Measurements from ENCODE around the gene LTBP2. TPM values are rescaled to one million over a fixed set of nuclear protein-coding genes. Genes with fewer than 3 reads are reported as not detected.

The LTBP2 gene
- total and polyA plus RNA-seq, 2 of the 13 experiments (the other 11 are each of a cell fraction or from before 2014, with no cell fraction given) = 0.20 to 0.41 TPM

GRCh38 chr14:74515891-74516412, 96.1 kb downstream of the LTBP2 start:
- H4K20me1 ChIP-seq (ENCODE audit: insufficient read depth, low read length) = no peaks in the 10 kb centered on the region
- peaks cover 33% of the 10 kb centered on the region for H3K4me1 ChIP-seq (ENCODE audit: insufficient read depth, low read length)
- ChIA-PET POLR2A (interaction anchor here (2.3 kb wide), 1 partner anchor 23 kb away, joined by 9 read pairs; the partner anchor contains the start of genes ISCA2 and NPC2), CTCF (ENCODE audit: low intra/inter-chr PET ratio, low total read pairs) (no interaction called here)
- H3K27me3 ChIP-seq (ENCODE audit: control insufficient read depth in 1 of 2, insufficient read depth in 2 of 2, low read length in 2 of 2) = peaks cover 0 to 11% of the 10 kb centered on the region in 2 experiments; a peak in 3 of 5 replicates
- H3K4me3 ChIP-seq (replicated peaks in 1 of 3; ENCODE audit: insufficient read depth in 1 of 3, low read depth in 2 of 3, low read length in 3 of 3) = no peak overlapping the region
- no peak overlapping the region for H3K4me2 ChIP-seq (ENCODE audit: low read depth, low read length)
- no peaks in the 10 kb centered on the region for H3K36me3 ChIP-seq (replicated peaks in 1 of 2; ENCODE audit: control insufficient read depth in 1 of 2, insufficient read depth in 2 of 2, low read length in 2 of 2)
- in situ Hi-C loops (cut with HindIII; ENCODE audit: extremely low pct_ligation_motif_present, low pct_unique_long_range_greater_than_20kb) = no loop called here
- no peak for ATAC-seq
- no peaks in the 10 kb centered on the region for H3K79me2 ChIP-seq (ENCODE audit: insufficient read depth, low read length)
- H3K9me3 ChIP-seq (ENCODE audit: low read length) = no peaks in the 10 kb centered on the region
- no peak for FAIRE-seq
- BruUV-seq (replicated peaks) = no TSS peak
- no peak overlapping the region for H3K9ac ChIP-seq (ENCODE audit: insufficient read depth, low read depth, low read length)
- no peak overlapping the region for H3K27ac ChIP-seq (ENCODE audit: extremely low read length, insufficient read depth, low read length)
- no peak overlapping the region for H2AFZ ChIP-seq (ENCODE audit: low read length)
- WGBS (ENCODE audit: low lambda C conversion rate) = 63% methylated on average over 3 of the region's 8 CpGs
- no peak for DNase-seq (ENCODE audit: low spot score)
- intact Hi-C loops (cut with micrococcal nuclease; ENCODE audit: unreplicated experiment) = no loop called here
- no peak for TF ChIP-seq DR1 (CRISPR knock-in tag; IDR thresholded peaks at IDR 0.05)
- TF ChIP-seq GTF3A (CRISPR knock-in tag; conservative IDR thresholded peaks at IDR 0.05) = no peak
- TF ChIP-seq, protein P1, sequence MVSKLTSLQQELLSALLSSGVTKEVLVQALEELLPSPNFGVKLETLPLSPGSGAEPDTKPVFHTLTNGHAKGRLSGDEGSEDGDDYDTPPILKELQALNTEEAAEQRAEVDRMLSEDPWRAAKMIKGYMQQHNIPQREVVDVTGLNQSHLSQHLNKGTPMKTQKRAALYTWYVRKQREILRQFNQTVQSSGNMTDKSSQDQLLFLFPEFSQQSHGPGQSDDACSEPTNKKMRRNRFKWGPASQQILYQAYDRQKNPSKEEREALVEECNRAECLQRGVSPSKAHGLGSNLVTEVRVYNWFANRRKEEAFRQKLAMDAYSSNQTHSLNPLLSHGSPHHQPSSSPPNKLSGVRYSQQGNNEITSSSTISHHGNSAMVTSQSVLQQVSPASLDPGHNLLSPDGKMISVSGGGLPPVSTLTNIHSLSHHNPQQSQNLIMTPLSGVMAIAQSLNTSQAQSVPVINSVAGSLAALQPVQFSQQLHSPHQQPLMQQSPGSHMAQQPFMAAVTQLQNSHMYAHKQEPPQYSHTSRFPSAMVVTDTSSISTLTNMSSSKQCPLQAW (CRISPR knock-in tag; IDR thresholded peaks at IDR 0.05) = no peak
- TF ChIP-seq, protein P2, sequence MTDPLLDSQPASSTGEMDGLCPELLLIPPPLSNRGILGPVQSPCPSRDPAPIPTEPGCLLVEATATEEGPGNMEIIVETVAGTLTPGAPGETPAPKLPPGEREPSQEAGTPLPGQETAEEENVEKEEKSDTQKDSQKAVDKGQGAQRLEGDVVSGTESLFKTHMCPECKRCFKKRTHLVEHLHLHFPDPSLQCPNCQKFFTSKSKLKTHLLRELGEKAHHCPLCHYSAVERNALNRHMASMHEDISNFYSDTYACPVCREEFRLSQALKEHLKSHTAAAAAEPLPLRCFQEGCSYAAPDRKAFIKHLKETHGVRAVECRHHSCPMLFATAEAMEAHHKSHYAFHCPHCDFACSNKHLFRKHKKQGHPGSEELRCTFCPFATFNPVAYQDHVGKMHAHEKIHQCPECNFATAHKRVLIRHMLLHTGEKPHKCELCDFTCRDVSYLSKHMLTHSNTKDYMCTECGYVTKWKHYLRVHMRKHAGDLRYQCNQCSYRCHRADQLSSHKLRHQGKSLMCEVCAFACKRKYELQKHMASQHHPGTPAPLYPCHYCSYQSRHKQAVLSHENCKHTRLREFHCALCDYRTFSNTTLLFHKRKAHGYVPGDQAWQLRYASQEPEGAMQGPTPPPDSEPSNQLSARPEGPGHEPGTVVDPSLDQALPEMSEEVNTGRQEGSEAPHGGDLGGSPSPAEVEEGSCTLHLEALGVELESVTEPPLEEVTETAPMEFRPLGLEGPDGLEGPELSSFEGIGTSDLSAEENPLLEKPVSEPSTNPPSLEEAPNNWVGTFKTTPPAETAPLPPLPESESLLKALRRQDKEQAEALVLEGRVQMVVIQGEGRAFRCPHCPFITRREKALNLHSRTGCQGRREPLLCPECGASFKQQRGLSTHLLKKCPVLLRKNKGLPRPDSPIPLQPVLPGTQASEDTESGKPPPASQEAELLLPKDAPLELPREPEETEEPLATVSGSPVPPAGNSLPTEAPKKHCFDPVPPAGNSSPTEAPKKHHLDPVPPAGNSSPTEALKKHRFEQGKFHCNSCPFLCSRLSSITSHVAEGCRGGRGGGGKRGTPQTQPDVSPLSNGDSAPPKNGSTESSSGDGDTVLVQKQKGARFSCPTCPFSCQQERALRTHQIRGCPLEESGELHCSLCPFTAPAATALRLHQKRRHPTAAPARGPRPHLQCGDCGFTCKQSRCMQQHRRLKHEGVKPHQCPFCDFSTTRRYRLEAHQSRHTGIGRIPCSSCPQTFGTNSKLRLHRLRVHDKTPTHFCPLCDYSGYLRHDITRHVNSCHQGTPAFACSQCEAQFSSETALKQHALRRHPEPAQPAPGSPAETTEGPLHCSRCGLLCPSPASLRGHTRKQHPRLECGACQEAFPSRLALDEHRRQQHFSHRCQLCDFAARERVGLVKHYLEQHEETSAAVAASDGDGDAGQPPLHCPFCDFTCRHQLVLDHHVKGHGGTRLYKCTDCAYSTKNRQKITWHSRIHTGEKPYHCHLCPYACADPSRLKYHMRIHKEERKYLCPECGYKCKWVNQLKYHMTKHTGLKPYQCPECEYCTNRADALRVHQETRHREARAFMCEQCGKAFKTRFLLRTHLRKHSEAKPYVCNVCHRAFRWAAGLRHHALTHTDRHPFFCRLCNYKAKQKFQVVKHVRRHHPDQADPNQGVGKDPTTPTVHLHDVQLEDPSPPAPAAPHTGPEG (CRISPR knock-in tag; IDR thresholded peaks at IDR 0.05) = no peak
- TF ChIP-seq TBX3 (IDR thresholded peaks at IDR 0.05; ENCODE audit: borderline replicate concordance) = no peak
- no peak for TF ChIP-seq NR2C2 (CRISPR knock-in tag; IDR thresholded peaks at IDR 0.05; ENCODE audit: borderline replicate concordance)
- TF ChIP-seq ZFP36L2 (CRISPR knock-in tag; IDR thresholded peaks at IDR 0.05) = no peak
- TF ChIP-seq ZNF605 (CRISPR knock-in tag; IDR thresholded peaks at IDR 0.05) = no peak
- TF ChIP-seq, protein P3, sequence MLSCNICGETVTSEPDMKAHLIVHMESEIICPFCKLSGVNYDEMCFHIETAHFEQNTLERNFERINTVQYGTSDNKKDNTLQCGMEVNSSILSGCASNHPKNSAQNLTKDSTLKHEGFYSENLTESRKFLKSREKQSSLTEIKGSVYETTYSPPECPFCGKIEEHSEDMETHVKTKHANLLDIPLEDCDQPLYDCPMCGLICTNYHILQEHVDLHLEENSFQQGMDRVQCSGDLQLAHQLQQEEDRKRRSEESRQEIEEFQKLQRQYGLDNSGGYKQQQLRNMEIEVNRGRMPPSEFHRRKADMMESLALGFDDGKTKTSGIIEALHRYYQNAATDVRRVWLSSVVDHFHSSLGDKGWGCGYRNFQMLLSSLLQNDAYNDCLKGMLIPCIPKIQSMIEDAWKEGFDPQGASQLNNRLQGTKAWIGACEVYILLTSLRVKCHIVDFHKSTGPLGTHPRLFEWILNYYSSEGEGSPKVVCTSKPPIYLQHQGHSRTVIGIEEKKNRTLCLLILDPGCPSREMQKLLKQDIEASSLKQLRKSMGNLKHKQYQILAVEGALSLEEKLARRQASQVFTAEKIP (CRISPR knock-in tag; IDR thresholded peaks at IDR 0.05; ENCODE audit: borderline replicate concordance) = no peak
- TF ChIP-seq TOPORS (CRISPR knock-in tag; IDR thresholded peaks at IDR 0.05) = no peak
- no peak for TF ChIP-seq GTF2F1 (IDR thresholded peaks at IDR 0.05; ENCODE audit: low read length)
- TF ChIP-seq TAF15 (IDR thresholded peaks at IDR 0.05; ENCODE audit: low read depth, low read length, poor library complexity, severe bottlenecking) = no peak
- no peak for TF ChIP-seq ZNF724P (CRISPR knock-in tag; IDR thresholded peaks at IDR 0.05; ENCODE audit: borderline replicate concordance)
- no peak for TF ChIP-seq DDIT3 (CRISPR knock-in tag; IDR thresholded peaks at IDR 0.05)
- TF ChIP-seq TEAD3 (CRISPR knock-in tag; optimal IDR thresholded peaks at IDR 0.05; ENCODE audit: borderline replicate concordance) = no peak
- no peak for TF ChIP-seq ZNF670 (CRISPR knock-in tag; IDR thresholded peaks at IDR 0.05; ENCODE audit: borderline replicate concordance)

Measured in HepG2 (cell line).